GM06990 (cell line): ENCODE measurements around the gene LEMD3.

Experiments used
- DNase-seq: peaks from one replicate; pipeline ENCODE4 v3.0.0-alpha.2; 2011; ENCODE audit not compliant: insufficient read length; ENCODE audit errors: extremely low read depth
- H3K27me3 ChIP-seq: replicated peaks from 2 replicates; pipeline ENCODE4 v1.6.0; 2011; ENCODE audit warnings: low read length; ENCODE audit not compliant: control insufficient read depth, insufficient read depth
- H3K36me3 ChIP-seq: 2 replicates; pipeline ENCODE4 v1.5.1; 2011; ENCODE audit warnings: low read length; ENCODE audit not compliant: control insufficient read depth, insufficient read depth
- H3K4me3 ChIP-seq: replicated peaks from 2 replicates; pipeline ENCODE4 v1.5.1; 2011; ENCODE audit warnings: low read depth, mild to moderate bottlenecking, control low read depth, low read length
- CTCF ChIP-seq: IDR thresholded peaks from 2 replicates; pipeline ENCODE4 v1.5.1; 2011; ENCODE audit warnings: low read length, control low read depth, mild to moderate bottlenecking, inconsistent platforms; ENCODE audit not compliant: insufficient read depth, poor library complexity, severe bottlenecking

The LEMD3 gene

GRCh38 chr12:65147312-65147905, 22.0 kb upstream of the LEMD3 start:
- no peak for DNase-seq

GRCh38 chr12:65152012-65152411, 17.4 kb upstream of the LEMD3 start:
- Histone ChIP-seq H3K4me3 (no peak overlapping the region), H3K27me3 (no peaks in the 10 kb centered on the region; the same call in 1 of the 2 replicates), H3K36me3 (no peaks in the 10 kb centered on the region)
- no peak for DNase-seq
- TF ChIP-seq CTCF, result no peak

More at GRCh38 chr12:65147312-65147905, 22.0 kb upstream of the LEMD3 start:
- H3K27me3 ChIP-seq, result no peaks in the 10 kb centered on the region; the same call in 1 of the 2 replicates
- no peaks in the 10 kb centered on the region for H3K36me3 ChIP-seq
- TF ChIP-seq CTCF, result no peak
- H3K4me3 ChIP-seq, result no peak overlapping the region

- no peak overlapping the region for H3K4me3 ChIP-seq
- no peak for TF ChIP-seq CTCF
- no peaks in the 10 kb centered on the region; the same call in 1 of the 2 replicates for H3K27me3 ChIP-seq
- DNase-seq, result no peak
- no peaks in the 10 kb centered on the region for H3K36me3 ChIP-seq
Measured at GRCh38 chr12:65152596-65152995, 16.8 kb upstream of the LEMD3 start.

- TF ChIP-seq CTCF, result no peak
- H3K4me3 ChIP-seq, result no peak overlapping the region
- DNase-seq, result peak; percentile 6
- H3K27me3 ChIP-seq, result no peaks in the 10 kb centered on the region
- no peaks in the 10 kb centered on the region for H3K36me3 ChIP-seq
Measured at GRCh38 chr12:65155784-65156183, 13.6 kb upstream of the LEMD3 start.

- no peak for TF ChIP-seq CTCF
- Histone ChIP-seq H3K36me3 (no peaks in the 10 kb centered on the region), H3K4me3 (peak overlapping the region; percentile 43), H3K27me3 (no peaks in the 10 kb centered on the region)
- peak; percentile 65 for DNase-seq
Measured at GRCh38 chr12:65156366-65156841, 13.0 kb upstream of the LEMD3 start.

GRCh38 chr12:65157091-65157490, 12.3 kb upstream of the LEMD3 start:
- Histone ChIP-seq H3K27me3 (no peaks in the 10 kb centered on the region), H3K36me3 (no peaks in the 10 kb centered on the region), H3K4me3 (peak overlapping the region; percentile 43)
- no peak for DNase-seq
- no peak for TF ChIP-seq CTCF
